AG04450 (cell line): ENCODE data around the gene TPBG. TPM values are rescaled to one million over a fixed set of nuclear protein-coding genes. Genes with fewer than 3 reads are reported as not detected.

Experiments used
- CTCF ChIA-PET: fragments of 300-600, 350-600 bp; formaldehyde crosslinking; extraction: SDS; loops from one replicate; lab custom pipeline; 2022; ENCODE audit warnings: antibody characterized with exemption, inconsistent platforms; lab: Charles Lee
- POLR2A ChIA-PET: fragments of 350-600 bp; formaldehyde crosslinking; extraction: SDS; loops from one replicate; lab custom pipeline; 2021; ENCODE audit warnings: antibody characterized with exemption, inconsistent platforms; lab: Yijun Ruan, JAX
- DNase-seq: peaks from one replicate; pipeline ENCODE4 v3.0.0-alpha.2; 2011; ENCODE audit warnings: low read depth, low spot score
- H3K27ac ChIP-seq: one replicate; pipeline ENCODE4 v1.5.1; 2012; ENCODE audit warnings: low read depth, low read length, control low read depth
- H3K27me3 ChIP-seq: one replicate; pipeline ENCODE4 v1.6.0; 2012; ENCODE audit warnings: low read length; ENCODE audit not compliant: control insufficient read depth, insufficient read depth
- H3K4me3 ChIP-seq: 2 replicates; pipeline ENCODE4 v1.5.1; 2011; ENCODE audit warnings: mild to moderate bottlenecking, low read depth, low read length, control low read depth
- H3K9me3 ChIP-seq: 2 replicates; pipeline ENCODE4 v1.5.1; 2012; ENCODE audit warnings: low read length; ENCODE audit not compliant: control insufficient read depth, insufficient read depth
- CTCF ChIP-seq: IDR thresholded peaks from 2 replicates; pipeline ENCODE4 v1.5.1; 2011; ENCODE audit warnings: low read depth, low read length, control low read depth, inconsistent platforms
- polyA plus RNA-seq: library from polyadenylated mRNA; depleted of rRNA; stranded (reverse); fragments of >200 nt; gene quantifications from 2 replicates; pipeline ENCODE4 v1.2.3, GENCODE V29; 2011

The TPBG gene
- polyA plus RNA-seq, 1 experiment, result 93.2 TPM

- H3K9me3 ChIP-seq, result peaks cover 2% of the 10 kb centered on the region; the same call in 1 of the 2 replicates
- CTCF ChIA-PET, result interaction anchor here (0.8 to 5.5 kb wide), 7 partner anchors 9 to 694 kb away, joined by 3 to 29 read pairs (median 4); partner anchors contain the start of gene UBE3D
- POLR2A ChIA-PET, result no interaction called here
- no peak for DNase-seq
- no peak overlapping the region for H3K27ac ChIP-seq
- H3K4me3 ChIP-seq, result no peak overlapping the region
- no peak for TF ChIP-seq CTCF
- no peaks in the 10 kb centered on the region for H3K27me3 ChIP-seq
Measured at GRCh38 chr6:82371799-82372546, 8.4 kb downstream of the TPBG start.

- ChIA-PET CTCF (interaction anchor here (0.6 to 1.9 kb wide), 4 partner anchors 10 to 685 kb away, joined by 3 to 6 read pairs (median 4); no protein-coding TSS in a partner anchor), POLR2A (no interaction called here)
- DNase-seq, result no peak
- no peaks in the 10 kb centered on the region for H3K27me3 ChIP-seq
- no peak overlapping the region for H3K4me3 ChIP-seq
- no peak for TF ChIP-seq CTCF
- H3K9me3 ChIP-seq, result peaks cover 2% of the 10 kb centered on the region; the same call in 1 of the 2 replicates
- no peak overlapping the region for H3K27ac ChIP-seq
Measured at GRCh38 chr6:82372656-82373055, 9.0 kb downstream of the TPBG start.

GRCh38 chr6:82374516-82374915, 10.9 kb downstream of the TPBG start:
- H3K4me3 ChIP-seq, result no peak overlapping the region
- ChIA-PET CTCF (interaction anchor here (1.4 kb wide), 1 partner anchor 13 kb away, joined by 3 read pairs; no protein-coding TSS in a partner anchor), POLR2A (no interaction called here)
- peaks cover 2% of the 10 kb centered on the region; the same call in 1 of the 2 replicates for H3K9me3 ChIP-seq
- H3K27me3 ChIP-seq, result no peaks in the 10 kb centered on the region
- TF ChIP-seq CTCF, result no peak
- DNase-seq, result no peak
- no peak overlapping the region for H3K27ac ChIP-seq

- DNase-seq, result no peak
- CTCF ChIA-PET, result no interaction called here
- no peak overlapping the region for H3K27ac ChIP-seq
- no peak for TF ChIP-seq CTCF
- H3K4me3 ChIP-seq, result no peak overlapping the region
- no peaks in the 10 kb centered on the region for H3K27me3 ChIP-seq
- peaks cover 2% of the 10 kb centered on the region; the same call in 1 of the 2 replicates for H3K9me3 ChIP-seq
- POLR2A ChIA-PET, result no interaction called here
Measured at GRCh38 chr6:82376636-82377035, 13.0 kb downstream of the TPBG start.

GRCh38 chr6:82380566-82381185, 17.1 kb downstream of the TPBG start:
- CTCF ChIA-PET, result interaction anchor here (0.7 kb wide), 1 partner anchor 35 kb away, joined by 3 read pairs; no protein-coding TSS in a partner anchor
- POLR2A ChIA-PET, result no interaction called here

More at GRCh38 chr6:82380566-82381185, 17.1 kb downstream of the TPBG start:
- Histone ChIP-seq H3K27ac (no peak overlapping the region), H3K27me3 (no peaks in the 10 kb centered on the region), H3K4me3 (no peak overlapping the region), H3K9me3 (peaks cover 2% of the 10 kb centered on the region; the same call in 1 of the 2 replicates)
- DNase-seq, result no peak
- TF ChIP-seq CTCF, result no peak
